Activated CD8-positive, alpha-beta memory T cell treated with anti-CD3 and anti-CD28 coated beads, Interleukin-2, amount 10 ng/mL, durations not matched to agents 7 days and 5 days (primary cell): ENCODE results near the gene HAUS3. TPM values are rescaled to one million over a fixed set of nuclear protein-coding genes. Genes with fewer than 3 reads are reported as not detected.
A peak's percentile ranks its signal among the peaks of the same experiment; 100 is the strongest.

ENCODE experiments used
- ATAC-seq: fragments of 150-1000 bp; cut with Tn5 transposase; one replicate; pipeline ENCODE4 v1.10.0; 2021; ENCODE audit warnings: moderate library complexity
- CTCF ChIA-PET: fragments of 350-600 bp; sonication (Branson Sonifier 250); formaldehyde crosslinking; loops from one replicate; lab custom pipeline; 2021; ENCODE audit warnings: antibody characterized with exemption; lab: Charles Lee
- DNase-seq: peaks from one replicate; pipeline ENCODE4 v3.0.0-alpha.2; 2020
- H3K27ac Mint-ChIP-seq: one replicate; pipeline ENCODE4 v1.8.0; 2021; ENCODE audit warnings: mild to moderate bottlenecking, mixed read lengths
- H3K27me3 Mint-ChIP-seq: one replicate; pipeline ENCODE4 v1.8.0; 2021; ENCODE audit warnings: mixed read lengths
- H3K36me3 Mint-ChIP-seq: one replicate; pipeline ENCODE4 v1.8.0; 2021; ENCODE audit warnings: mild to moderate bottlenecking, mixed read lengths
- H3K4me1 Mint-ChIP-seq: one replicate; pipeline ENCODE4 v1.8.0; 2021; ENCODE audit warnings: mixed read lengths
- H3K4me3 Mint-ChIP-seq: one replicate; pipeline ENCODE4 v1.8.0; 2021; ENCODE audit warnings: mild to moderate bottlenecking, moderate library complexity, mixed read lengths
- H3K9me3 Mint-ChIP-seq: one replicate; pipeline ENCODE4 v1.8.0; 2022; ENCODE audit warnings: low read depth, mixed read lengths
- total RNA-seq, 2 experiments: library from RNA; stranded (reverse); gene quantifications; one replicate each; pipeline ENCODE4 v1.2.3, GENCODE V29; 2021

HAUS3 gene
- total RNA-seq, 2 experiments from 2014 or later: 29.8 to 34.5 TPM

DNA sequence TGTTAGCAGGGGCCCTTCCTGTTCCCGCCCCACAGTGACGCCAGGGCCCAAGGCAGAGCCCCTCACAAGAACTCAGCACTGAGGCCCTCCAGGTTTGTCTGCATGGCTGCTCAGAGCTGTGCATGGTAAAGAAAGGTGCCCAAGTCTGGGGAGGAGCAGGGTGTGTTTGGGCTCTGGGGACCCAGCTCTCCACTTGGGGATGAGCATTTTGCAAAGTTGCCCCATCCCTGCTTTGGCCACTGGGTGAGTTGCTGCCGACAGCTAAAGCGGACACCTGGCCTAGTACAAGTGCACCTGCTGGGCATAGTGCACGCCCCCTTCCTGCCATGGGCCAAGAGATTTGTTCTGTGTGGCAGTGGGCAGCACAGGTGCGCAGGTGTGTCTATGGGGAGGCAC, 22.0 kb upstream of the HAUS3 start:
- H3K36me3 Mint-ChIP-seq: no peaks in the 10 kb centered on the region
- ATAC-seq (no peak), DNase-seq (no peak)
- no peak overlapping the region for H3K27ac Mint-ChIP-seq
- peaks cover 1% of the 10 kb centered on the region for H3K4me1 Mint-ChIP-seq
- no peaks in the 10 kb centered on the region for H3K9me3 Mint-ChIP-seq
- H3K4me3 Mint-ChIP-seq: no peak overlapping the region
- CTCF ChIA-PET: no interaction called here
- H3K27me3 Mint-ChIP-seq: no peaks in the 10 kb centered on the region

DNA sequence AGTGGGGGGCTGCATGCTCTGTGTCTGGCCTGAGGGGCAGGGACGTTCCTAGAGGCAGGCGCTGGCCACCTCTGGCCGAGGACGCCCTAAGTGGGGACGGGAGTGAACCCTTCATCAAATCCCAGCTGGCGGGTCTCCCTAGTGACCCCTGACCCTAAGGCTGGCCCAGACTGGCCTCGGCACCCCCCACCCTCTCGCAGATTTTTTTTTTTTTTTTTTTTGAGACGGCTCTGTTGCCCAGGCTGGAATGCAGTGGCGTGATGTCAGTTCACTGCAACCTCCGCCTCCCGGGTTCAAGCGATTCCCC, 21.0 kb upstream of the HAUS3 start:
- H3K36me3 Mint-ChIP-seq: no peaks in the 10 kb centered on the region
- H3K4me1 Mint-ChIP-seq: peaks cover 1% of the 10 kb centered on the region
- H3K9me3 Mint-ChIP-seq: no peaks in the 10 kb centered on the region
- no peaks in the 10 kb centered on the region for H3K27me3 Mint-ChIP-seq
- peak overlapping the region; percentile 64 for H3K4me3 Mint-ChIP-seq
- DNase-seq (no peak), ATAC-seq (no peak)
- CTCF ChIA-PET: interaction anchor here (0.6 to 1.7 kb wide), 6 partner anchors 13 to 197 kb away, joined by 3 to 7 read pairs (median 3); partner anchors contain the start of gene CFAP99
- peak overlapping the region; percentile 75 for H3K27ac Mint-ChIP-seq

DNA sequence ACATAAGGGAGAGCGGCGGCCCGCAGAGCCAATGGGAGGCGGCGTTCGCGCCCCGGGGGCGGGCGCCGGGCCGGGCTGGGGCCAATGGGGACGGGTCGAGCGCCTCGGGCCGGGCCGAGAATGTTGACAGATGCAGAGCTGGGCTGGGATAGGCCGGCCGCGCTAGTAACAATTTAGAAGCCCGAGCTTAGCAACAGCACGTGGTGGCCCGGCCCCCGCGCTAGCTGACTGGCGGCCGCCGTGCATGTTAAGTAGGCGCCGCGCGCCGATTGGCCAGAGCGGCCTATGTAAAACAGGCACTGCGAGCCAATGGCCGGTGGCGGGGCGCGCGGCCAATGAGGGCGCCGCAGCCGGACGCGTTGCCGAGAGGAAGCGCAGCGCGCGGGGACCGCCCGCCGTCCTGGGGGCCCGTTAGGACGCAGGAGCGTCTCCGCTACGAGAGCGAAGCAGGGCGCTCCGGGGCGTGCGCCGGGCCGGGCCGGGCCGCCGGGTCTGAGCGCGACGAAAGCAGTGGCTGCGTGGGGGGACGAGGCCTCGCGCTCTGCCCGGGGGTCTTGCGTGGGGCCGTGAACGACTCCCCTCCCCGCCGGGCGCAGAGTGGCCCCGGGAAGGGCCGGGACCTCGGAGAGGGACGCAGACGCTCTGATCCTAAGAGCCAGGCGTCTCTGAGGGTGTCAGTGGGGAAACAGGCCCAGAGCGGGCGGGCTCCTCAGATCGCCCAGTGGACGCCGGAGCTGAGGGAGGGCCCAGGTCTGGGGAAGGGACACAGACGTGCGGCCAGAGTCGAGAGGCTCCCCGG, 20.4 kb upstream of the HAUS3 start:
- H3K27me3 Mint-ChIP-seq: no peaks in the 10 kb centered on the region
- H3K9me3 Mint-ChIP-seq: no peaks in the 10 kb centered on the region
- H3K4me1 Mint-ChIP-seq: peaks cover 1% of the 10 kb centered on the region
- CTCF ChIA-PET: interaction anchor here (0.6 to 1.7 kb wide), 13 partner anchors 12 to 159 kb away, joined by 3 to 13 read pairs (median 4); partner anchors contain the start of genes CFAP99, HAUS3 and POLN
- DNase-seq (peak; percentile 99), ATAC-seq (peak; percentile 93)
- H3K4me3 Mint-ChIP-seq: peak overlapping the region; percentile 64
- H3K36me3 Mint-ChIP-seq: no peaks in the 10 kb centered on the region
- peak overlapping the region; percentile 75 for H3K27ac Mint-ChIP-seq

DNA sequence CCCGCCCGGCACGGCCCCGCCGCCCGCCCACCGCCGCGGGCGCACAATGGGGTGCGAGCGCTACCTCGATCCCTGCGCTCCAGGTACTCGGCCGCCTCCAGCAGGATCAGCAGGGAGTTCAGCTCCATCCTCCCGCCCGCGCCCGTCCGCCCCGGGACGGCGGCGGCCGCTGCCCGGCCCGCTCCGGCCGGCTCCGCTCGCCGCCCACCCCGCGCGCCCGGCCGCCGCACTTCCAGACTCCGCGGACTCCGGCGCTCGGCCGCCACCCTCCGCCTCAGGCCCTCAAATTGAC, 19.9 kb upstream of the HAUS3 start, which contains the start of gene MXD4:
Gene MXD4 (minus strand): TSS at position 257 of the 292 bp plus-strand sequence. CDS start 129 bp downstream, at position 128.
- H3K27ac Mint-ChIP-seq: peak within 1 kb of the TSS; percentile 75

DNA sequence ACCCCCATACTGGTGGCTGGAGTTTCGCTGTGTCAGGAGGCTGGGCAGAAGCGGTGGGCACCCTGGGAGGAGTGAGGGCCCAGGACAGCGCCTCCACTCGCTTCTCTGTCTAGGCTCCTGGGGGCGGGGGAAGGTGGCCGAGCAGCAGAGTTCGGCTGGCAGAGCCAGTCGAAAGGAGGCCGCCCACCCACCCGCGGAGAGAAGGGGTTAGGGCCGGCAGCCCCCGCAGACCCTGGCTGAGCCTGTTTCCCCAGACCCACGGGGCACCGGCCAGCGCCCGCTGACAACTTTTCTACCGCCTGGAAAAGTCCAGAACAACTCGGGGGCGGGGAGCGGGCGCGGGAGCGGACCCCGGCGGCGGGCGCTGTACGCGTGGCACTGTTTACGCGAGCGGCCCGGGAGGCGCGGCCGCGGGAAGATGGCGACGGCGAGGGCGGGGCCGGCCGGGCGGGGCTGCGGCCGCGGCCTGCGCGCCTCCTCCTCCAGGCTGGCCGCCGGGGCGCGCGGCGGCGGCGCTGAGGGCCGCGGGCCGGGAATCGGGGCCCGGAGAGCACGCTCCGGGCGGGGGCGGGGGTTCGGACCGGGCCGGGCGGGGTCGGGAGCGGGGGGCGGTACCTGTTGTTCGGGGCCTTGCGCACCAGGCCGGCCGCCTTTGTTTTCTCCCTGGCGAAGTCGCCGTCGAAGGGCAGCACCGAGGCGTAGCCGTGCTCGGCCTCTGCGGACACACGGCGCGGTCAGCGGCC, 19.4 kb upstream of the HAUS3 start:
- Mint-ChIP-seq H3K4me3 (peak overlapping the region; percentile 64), H3K9me3 (no peaks in the 10 kb centered on the region), H3K4me1 (peaks cover 1% of the 10 kb centered on the region), H3K36me3 (no peaks in the 10 kb centered on the region), H3K27me3 (no peaks in the 10 kb centered on the region), H3K27ac (no peak overlapping the region)
- CTCF ChIA-PET: interaction anchor here (0.9 to 1.4 kb wide), 5 partner anchors 17 to 151 kb away, joined by 3 to 13 read pairs (median 4); partner anchors contain the start of genes HAUS3 and POLN
- DNase-seq (peak; percentile 68), ATAC-seq (peak; percentile 18)

More for the DNA sequence above, 19.9 kb upstream of the HAUS3 start, which contains the start of gene MXD4:
- Mint-ChIP-seq H3K4me3 (peak within 1 kb of the TSS; percentile 64), H3K36me3 (no peaks in the 10 kb centered on the region), H3K9me3 (no peaks in the 10 kb centered on the region), H3K4me1 (peaks cover 1% of the 10 kb centered on the region), H3K27me3 (no peaks in the 10 kb centered on the region)
- CTCF ChIA-PET: interaction anchor here (0.9 to 1.7 kb wide), 10 partner anchors 12 to 151 kb away, joined by 3 to 13 read pairs (median 4); partner anchors contain the start of genes HAUS3 and POLN
- DNase-seq: no peak
- ATAC-seq: no peak

DNA sequence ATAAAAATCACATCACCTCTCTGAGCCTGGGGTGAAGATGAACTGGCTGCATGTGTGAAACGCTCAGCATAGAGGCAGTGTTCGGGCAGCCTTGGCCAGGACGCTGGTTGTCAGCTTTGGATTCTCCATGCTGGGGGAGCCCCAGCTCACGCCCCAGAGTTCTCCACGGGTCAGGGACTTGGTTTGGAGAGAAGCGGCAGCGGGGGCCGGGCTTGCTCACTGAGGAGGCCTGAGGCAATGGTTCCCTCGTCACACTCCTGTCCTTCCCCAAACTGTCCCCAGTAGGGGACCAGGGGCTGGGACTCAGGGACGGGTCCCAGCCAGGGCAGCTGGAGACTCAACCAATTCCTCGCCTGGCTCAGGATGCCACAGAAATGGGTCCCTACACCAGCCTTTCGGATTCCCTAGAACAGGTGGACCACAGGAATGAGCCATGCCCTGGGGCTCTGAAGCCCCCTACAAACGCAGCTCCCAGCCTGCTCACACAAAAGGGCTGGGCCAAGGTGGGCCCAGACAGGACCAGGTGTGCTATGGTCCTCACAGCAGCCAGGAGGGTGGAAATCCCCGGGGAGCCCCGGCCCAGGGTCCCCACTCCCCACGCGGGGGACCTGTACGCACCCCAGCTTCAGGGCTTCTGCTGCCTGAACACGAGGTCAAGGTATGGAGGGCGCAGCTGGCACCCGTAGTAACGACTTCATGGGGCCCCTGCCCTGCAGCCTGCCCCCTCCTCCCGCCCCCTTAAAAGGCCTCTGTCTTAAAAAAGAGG, 18.6 kb upstream of the HAUS3 start:
- DNase-seq: no peak
- ATAC-seq: no peak
- CTCF ChIA-PET: no interaction called here

DNA sequence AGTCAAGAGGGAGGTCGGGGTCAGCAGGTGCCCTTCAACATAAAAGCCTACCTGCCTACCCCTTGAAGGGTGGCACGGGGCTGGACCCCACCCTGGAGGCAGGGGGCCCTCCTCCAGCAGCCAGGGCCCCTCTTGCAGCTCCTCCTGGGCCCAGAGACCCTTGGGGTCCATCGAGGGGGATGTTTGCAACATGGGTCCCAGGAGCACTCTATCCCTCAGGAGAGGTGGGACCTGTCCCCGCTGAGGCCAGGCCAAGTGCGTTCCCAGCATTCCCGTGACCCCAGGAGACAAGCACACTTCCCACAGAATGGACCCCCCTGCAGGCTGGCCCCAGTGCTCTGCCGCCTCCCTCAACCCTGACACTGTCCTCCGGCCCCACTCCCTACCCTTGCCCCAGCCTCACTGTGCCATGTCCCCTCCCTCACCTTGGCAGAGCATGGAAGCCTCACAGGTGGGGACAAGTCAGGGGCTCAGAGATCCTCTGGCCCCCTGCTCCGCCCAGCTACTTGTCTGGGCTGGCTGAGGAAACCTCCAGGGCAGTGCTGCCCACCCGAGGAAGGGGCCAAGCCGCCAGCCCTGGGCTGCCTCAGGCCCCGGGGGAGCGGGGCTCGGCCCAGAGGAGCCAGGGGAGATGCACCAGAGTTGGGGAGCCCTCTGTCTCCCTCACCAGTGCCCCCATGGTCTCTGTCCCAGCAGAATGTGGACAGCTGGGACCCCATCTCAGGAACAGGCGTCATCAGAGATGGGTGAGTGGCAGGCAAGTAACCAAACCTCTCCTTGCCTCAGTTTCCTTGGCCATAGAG, 17.8 kb upstream of the HAUS3 start:
- CTCF ChIA-PET: interaction anchor here (0.8 kb wide), 1 partner anchor 182 kb away, joined by 3 read pairs; no protein-coding TSS in a partner anchor
- Mint-ChIP-seq H3K27ac (no peak overlapping the region), H3K27me3 (no peaks in the 10 kb centered on the region), H3K4me3 (no peak overlapping the region), H3K36me3 (no peaks in the 10 kb centered on the region), H3K4me1 (peaks cover 1% of the 10 kb centered on the region), H3K9me3 (no peaks in the 10 kb centered on the region)
- ATAC-seq (no peak), DNase-seq (no peak)

More for the DNA sequence above, 18.6 kb upstream of the HAUS3 start:
- Mint-ChIP-seq H3K9me3 (no peaks in the 10 kb centered on the region), H3K4me1 (peaks cover 1% of the 10 kb centered on the region), H3K4me3 (peak overlapping the region; percentile 44), H3K27ac (no peak overlapping the region), H3K27me3 (no peaks in the 10 kb centered on the region), H3K36me3 (no peaks in the 10 kb centered on the region)

DNA sequence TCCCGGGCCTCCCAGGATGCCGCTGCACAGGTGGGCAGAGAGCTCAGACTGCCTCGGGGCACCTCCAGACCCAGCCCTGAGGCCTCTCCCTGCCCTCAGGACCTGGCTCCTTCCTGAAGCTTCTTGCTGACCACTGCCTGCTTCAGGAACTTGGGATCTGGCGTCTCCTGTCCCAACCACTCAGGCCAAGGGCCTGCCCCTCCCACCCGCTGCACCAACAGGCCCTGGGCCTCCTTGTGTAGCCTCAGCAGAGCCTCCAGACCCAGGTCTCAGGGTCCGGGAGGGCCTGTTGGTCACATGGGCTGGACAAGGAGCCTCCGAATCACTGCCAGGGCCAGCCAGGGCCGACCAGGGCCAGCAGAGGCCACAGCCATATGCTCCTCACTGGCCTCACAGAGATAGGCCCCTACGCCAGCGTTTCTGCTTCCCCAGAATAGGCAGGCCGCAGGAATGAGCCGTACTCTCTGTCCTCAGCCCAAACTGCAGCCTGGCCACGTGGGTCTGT, 17.2 kb upstream of the HAUS3 start:
- H3K9me3 Mint-ChIP-seq: no peaks in the 10 kb centered on the region
- CTCF ChIA-PET: interaction anchor here (0.8 kb wide), 1 partner anchor 183 kb away, joined by 3 read pairs; no protein-coding TSS in a partner anchor
- no peak overlapping the region for H3K4me3 Mint-ChIP-seq
- no peaks in the 10 kb centered on the region for H3K36me3 Mint-ChIP-seq
- H3K4me1 Mint-ChIP-seq: peaks cover 1% of the 10 kb centered on the region
- DNase-seq (no peak), ATAC-seq (no peak)
- H3K27me3 Mint-ChIP-seq: no peaks in the 10 kb centered on the region
- H3K27ac Mint-ChIP-seq: no peak overlapping the region

DNA sequence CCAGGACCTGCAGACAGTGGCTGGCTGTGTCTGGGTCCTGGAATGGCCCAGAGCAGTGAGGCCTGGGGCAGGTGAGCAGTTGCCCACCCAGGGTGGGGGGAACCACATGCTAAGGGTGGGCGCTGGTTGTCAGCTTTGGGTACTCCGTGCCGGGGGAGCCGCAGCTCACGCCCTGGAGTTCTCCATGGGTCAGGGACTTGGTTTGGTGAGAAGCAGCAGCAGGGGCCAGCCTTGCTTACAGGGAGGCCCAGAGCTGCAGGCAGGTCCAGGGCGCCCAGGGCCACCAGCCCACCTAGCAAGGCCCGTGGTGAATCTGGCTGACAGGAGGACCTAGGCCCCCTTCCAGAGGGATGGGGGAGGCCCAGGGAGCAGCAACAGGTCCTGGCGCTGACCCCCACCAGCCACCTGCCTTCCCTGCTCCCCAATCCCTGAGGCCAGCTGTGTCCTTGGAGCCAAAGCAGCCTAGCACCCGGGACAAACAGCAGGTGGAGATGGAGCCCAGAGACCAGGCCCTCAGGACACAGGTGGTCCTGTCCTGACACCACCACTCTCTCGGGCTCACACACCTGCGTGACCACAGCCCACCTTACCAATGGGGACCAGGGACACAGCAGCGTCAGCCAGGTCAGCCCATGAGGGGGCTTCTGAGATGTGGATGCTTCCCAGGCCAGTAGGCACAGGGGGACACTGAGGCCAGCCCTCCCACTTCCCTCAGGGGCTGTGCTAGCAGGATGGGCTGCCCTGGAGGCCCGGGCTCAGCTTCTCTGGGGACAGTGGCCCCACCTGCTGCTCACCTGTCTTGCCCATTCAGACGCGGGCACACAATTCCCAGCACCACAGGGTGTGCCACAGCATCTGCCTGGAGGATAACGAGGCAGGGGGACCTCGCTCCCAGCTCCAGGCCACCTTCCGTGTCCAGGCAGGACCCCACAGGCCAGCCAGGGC, 16.4 kb upstream of the HAUS3 start:
- Mint-ChIP-seq H3K27me3 (no peaks in the 10 kb centered on the region), H3K36me3 (no peaks in the 10 kb centered on the region), H3K4me1 (peaks cover 1% of the 10 kb centered on the region), H3K27ac (no peak overlapping the region), H3K9me3 (no peaks in the 10 kb centered on the region), H3K4me3 (no peak overlapping the region)
- no peak for ATAC-seq
- peak; percentile 39 for DNase-seq
- CTCF ChIA-PET: interaction anchor here (0.8 kb wide), 1 partner anchor 183 kb away, joined by 3 read pairs; no protein-coding TSS in a partner anchor

DNA sequence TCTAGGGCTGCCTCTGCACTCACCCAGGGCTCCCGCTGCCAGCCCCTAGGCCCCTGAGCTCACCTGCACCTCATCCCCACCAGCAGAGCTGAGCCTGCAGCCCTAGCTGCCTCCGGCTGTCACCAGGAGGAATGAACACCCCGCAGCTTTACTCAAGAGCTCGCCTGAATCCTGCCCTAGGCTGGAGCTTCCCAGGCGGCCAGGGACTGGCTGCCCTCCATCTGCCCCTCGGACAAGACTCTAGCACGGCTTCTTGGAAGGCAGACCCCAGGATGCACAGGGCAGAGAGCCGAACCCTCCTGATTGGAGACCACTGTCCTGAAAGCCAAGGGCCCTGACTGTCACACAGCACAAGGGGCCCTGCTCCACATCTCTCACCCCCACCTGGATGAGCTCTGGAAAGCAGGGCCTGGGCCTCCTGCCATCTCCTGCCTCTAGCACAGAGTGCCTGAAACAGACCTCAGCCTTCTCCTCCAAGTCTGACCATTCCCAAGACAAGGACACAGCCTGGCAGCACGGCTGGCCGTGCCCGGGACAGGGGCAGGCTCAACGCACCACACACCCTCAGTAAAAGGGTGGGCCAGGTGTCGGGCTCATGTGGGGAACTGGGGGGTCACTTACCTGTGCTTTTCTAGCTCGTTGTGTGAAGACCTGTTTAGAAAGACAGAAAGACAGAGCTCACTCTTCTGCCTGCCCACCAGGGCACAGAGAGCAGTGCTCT, 15.6 kb upstream of the HAUS3 start:
- CTCF ChIA-PET: no interaction called here
- no peak for ATAC-seq

DNA sequence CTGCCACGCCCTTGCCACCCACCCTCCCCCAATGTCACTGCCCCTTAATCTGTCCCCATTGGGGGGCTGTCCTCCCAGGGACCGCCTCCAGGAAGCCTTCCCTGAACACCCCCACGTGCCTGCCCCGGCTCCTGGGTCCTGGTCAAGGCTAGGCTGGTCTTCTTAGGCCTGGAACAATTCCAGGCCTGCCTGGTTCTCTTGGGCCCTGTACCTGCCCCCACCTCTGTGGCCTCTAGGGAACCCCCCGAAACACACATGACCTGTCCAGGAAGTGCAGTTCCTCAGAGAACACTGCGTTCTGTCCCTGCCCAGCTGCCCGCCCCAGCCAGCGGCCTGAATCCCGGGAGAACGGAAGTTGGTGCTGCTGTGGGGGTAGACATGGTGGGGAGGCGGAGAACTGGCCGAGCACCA, 14.9 kb upstream of the HAUS3 start:
- H3K27ac Mint-ChIP-seq: no peak overlapping the region
- no peaks in the 10 kb centered on the region for H3K4me1 Mint-ChIP-seq
- H3K9me3 Mint-ChIP-seq: no peaks in the 10 kb centered on the region
- no peaks in the 10 kb centered on the region for H3K36me3 Mint-ChIP-seq
- DNase-seq: peak; percentile 37
- CTCF ChIA-PET: interaction anchor here (1.1 kb wide), 1 partner anchor 37 kb away, joined by 3 read pairs; no protein-coding TSS in a partner anchor
- no peaks in the 10 kb centered on the region for H3K27me3 Mint-ChIP-seq
- H3K4me3 Mint-ChIP-seq: no peak overlapping the region
- no peak for ATAC-seq

More for the DNA sequence above, 15.6 kb upstream of the HAUS3 start:
- no peaks in the 10 kb centered on the region for H3K4me1 Mint-ChIP-seq
- H3K9me3 Mint-ChIP-seq: no peaks in the 10 kb centered on the region
- no peak overlapping the region for H3K4me3 Mint-ChIP-seq
- H3K36me3 Mint-ChIP-seq: no peaks in the 10 kb centered on the region
- H3K27me3 Mint-ChIP-seq: no peaks in the 10 kb centered on the region
- DNase-seq: peak; percentile 38
- H3K27ac Mint-ChIP-seq: no peak overlapping the region
